GM19452 (cell line): ENCODE data around the gene RIMBP2.

Source experiments
- ATAC-seq: cut with Tn5 transposase; IDR thresholded peaks from one replicate; pipeline ENCODE4 v1.9.1; 2021; ENCODE audit not compliant: unreplicated experiment

The RIMBP2 gene

DNA sequence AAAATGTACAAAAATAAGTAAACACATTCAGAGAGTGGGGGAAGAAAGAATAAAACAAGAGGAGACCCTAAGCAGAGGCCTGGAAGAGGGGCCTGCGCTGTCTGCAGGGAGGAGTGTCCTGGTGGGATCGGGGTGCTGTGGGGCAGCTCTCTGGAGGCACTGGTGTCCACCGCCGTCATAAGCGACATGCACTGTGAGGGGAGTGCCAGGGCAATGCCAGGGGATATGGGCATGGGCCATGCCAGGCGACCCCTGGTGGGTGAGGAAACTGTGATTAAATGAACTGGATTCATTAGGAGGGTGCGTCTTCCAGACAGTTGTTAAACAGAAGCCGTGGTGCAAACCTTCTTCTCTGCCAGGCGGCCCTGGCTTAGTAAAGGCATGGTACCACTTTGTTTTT, 261.8 kb downstream of the RIMBP2 start:
- ATAC-seq: no peak

DNA sequence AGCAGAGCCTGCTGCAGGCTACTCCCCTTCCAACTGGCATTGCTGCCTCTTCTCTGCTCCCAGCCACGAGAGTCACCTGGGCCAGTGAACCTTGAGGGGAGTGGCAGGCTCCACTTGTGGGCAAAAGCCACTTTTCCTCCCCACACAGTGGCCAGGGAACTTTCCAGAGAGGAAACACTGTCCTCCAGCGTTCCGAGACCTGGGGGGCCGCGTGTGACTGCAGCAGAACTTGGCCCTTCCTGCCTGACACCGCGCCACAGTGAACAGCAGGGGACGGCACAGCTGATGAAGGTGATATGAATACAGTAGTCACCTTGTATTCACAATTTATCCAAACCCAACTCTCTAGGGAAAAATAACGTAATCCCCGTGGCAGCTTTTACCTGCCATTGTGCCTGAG, 263.6 kb downstream of the RIMBP2 start:
- ATAC-seq: no peak

DNA sequence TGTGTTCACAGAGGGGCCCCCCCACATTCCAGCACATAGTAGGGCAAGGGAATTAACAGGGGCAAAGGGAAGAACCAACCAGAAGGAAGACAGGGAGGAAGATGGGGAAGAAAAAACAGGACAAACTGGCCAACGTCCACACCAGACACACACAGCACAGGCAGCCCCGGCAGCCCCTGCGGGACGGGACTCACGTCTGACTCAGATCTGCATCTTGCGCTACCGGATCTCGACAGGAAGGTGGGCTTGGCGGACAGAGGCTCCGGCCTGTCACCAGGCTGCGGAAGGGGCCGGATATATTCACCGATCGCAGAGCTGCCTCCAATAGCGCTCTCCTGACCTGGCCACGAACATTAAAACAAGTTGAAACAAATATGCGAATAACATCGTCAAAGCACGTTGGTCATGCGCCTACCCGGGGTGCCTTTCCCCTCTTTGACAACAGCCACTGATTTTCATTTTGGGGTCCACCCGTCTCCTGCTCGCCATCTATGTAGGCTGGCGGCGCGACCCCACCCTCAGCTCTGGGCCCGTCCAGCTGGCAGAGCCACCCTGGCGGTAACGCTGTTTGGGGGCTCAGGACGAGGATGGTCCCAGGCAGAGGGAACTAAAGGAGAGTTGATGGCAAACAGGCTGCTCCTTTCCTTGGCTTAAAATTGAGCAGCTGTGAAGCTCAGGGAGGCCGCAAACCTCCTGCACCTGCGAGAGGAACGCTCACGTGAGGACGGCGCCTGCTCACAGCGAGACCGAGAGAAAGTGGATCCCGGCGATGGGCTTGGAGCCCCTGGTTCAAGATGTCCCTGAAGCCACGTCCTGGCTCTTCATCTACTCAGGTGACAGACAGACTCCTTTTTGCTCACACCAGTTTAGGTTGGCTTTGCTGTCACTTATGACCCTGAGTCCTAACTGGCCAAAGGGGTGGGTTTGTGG, 264.8 kb downstream of the RIMBP2 start:
- ATAC-seq: no peak

DNA sequence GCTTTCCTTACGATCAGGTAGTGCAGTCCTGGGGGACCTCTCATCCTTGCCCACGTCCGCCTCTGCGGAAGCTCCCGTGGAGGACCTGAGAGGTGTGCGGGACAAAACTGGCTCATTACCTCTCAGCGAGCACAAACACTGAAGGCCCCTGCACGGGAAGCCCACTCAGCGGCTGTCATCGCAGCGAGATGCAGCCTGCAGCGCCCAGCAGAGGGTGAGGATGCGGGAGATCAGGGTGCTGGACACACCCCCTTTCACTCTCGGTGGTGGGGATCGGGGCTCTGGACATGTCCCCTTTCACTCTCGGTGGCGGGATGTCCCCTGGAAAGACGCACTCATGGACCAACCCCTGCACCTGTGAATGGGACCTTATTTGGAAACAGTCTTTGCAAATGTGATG, 266.8 kb downstream of the RIMBP2 start:
- ATAC-seq: no peak

DNA sequence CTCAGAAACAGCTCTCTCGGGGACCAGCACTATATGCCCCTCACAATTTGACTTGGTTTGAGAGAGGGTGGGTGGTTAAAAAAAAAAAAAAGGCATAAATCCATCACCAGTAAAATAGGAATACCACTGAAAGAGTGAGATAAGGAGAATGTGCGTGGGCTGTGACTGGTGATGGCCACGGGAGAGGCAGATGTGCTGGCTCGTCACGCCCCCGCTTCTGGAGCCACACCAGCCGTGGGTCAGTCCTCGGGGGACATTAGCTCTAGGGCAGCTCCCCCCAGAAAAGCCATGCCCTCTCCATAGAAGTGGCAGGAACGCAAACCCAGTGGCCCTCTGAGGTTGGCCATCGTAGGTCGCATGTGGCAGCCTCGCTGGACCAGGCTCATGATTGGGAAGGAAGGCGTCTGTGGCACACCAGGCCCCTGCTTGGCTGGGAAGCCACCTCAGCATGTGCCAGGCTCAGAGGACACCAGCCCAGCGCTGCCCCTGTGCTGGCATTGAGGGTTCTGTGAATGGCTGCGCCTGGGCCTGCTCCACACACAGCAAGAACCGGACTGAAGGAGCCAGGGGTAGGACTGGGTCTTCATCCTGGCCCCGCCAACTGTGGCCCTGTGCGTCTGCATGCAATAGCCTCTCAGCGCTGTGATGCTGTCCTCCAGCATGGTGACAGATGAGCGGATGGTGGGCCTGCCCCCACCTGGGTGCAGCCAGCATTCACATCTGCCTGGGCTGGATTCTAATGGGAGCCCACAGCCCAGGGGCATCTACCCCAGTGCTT, 267.9 kb downstream of the RIMBP2 start:
- ATAC-seq: no peak

DNA sequence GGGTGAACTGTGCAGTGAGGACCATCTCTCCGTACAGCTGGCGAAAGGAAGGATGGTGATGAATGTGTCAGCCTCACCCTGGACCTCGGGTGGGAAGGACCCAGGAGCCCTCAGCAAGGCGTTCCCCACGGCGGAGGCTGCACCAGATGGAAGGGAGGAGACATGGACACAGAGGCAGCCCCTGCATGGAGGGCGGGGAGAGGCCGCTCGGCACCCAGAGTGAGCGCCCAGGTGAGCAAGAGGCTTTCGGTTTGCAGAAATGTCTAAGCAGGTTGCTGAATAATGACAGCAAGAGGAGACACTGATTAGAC, 268.5 kb downstream of the RIMBP2 start:
- ATAC-seq: no peak

DNA sequence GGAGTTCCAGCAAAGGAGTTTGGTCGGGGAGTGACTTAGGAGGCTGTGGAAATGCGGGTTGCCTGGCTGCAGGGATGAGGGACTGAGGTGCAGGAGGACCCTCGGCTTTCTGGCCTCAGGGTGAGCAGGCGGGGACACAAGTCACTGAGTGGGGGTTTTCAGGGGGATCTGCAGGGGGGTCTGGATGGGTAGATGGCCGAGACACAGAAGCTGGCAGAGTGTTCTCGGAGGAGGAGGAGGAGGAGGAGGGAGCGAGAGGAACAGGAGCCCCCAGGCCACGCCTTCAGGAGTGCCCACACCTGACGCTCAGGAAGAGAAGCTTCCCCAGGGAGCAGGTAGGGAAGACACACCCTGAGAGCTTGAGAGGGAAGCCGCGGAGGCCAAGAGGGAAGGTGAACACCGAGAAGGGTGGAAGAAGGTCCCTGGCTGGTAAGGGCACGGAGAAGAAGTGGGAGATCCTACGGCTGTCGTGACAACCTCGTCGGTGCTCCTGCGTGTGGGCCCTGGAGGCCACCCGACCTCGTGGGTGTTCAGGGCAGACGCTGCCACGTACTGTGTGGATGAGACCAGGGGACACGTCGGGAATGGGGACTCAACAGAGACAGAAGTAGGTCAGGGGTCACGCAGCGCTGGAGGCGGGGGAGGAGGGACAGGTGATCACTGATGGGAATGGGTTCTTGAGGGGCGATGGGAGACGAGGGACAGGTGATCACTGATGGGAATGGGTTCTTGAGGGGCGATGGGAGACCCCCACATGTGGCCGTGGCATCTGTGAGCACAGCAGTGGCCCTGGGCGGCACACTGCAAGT, 269.0 kb downstream of the RIMBP2 start:
- no peak for ATAC-seq

DNA sequence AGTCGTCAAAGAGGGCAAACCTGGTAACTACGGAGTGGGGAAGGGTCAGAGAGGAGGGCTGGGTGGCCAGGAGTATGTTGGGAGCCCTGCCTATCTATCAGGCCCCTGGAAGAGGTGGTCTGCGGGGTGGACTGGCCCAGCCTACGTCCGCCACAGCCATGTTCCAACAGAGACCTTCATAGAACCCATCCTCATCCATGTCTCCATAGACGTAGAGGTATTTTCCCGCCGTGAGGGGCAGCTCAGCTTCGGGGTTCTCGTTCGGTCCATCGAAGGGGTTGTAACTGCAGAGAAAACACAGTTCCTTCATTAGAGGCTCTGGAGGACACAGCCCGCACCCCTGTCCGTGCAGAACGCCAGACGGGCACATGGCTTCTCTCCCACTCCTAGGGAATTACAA, 271.1 kb downstream of the RIMBP2 start:
- ATAC-seq: no peak

DNA sequence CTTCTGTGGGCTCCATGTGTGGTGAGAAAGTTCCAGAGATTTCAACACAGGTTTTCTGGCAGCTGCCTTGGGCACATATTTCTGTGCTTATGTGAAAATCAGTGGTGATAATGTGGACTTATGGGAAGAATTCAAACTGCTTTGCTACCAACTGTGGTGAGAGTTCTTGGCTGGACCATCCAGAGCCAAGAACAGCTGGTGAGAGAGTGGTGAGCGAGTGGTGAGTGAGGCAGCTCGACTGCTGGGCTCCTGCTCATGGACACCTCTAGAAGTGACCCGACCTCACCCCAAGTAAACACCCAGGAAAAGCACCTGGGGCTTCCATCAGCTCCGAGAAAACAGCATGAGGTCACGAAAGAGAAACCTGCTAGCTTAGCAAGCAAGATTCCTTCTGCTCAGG, 272.0 kb downstream of the RIMBP2 start:
- ATAC-seq: no peak

DNA sequence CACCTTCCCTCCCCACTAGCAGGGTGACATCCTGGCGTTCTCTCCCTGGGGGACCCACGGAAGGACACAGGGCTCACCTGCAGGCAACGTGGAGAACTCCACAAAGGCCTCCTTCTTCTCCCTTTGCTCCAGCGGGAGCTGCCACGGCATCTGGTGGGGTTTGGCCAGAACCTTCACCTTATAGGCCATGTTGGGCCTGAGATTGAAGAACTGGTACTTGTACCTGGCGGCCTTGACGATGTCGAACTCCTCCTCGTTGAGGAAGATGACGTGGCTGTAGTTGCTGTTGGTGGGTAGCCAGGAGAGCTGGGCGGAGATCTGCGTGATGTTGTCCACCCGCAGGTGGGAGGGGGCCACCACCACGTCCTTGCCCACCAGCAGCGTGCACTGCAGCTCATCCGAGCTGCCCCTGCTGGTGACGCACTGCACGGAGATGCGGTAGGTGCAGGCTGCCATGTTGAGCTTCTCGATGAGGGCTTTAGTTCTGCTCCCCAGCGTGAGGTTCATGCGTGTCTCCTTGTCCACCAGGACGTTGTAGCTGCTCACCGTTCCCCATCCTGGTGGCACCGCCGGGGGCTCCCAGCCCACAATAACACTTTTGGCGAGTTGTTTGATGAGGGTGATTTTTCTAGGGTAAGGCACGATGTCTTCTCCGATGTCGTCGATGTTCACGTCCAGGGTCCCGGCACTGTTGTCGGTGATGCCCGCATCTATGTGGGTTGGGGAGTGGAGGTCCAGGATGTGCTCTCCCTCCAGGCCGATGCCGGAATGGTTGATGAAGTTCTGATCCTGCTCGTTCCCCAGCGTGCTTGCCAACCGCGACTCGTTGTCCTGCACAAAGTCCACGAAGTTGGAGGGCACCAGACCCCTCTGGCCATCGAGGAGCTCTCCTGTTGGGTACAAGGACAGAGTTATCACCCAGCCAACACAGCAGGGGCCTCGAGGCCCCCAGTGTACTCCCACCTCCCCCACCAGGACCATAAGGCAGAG, 274.0 kb downstream of the RIMBP2 start:
- ATAC-seq: no peak

DNA sequence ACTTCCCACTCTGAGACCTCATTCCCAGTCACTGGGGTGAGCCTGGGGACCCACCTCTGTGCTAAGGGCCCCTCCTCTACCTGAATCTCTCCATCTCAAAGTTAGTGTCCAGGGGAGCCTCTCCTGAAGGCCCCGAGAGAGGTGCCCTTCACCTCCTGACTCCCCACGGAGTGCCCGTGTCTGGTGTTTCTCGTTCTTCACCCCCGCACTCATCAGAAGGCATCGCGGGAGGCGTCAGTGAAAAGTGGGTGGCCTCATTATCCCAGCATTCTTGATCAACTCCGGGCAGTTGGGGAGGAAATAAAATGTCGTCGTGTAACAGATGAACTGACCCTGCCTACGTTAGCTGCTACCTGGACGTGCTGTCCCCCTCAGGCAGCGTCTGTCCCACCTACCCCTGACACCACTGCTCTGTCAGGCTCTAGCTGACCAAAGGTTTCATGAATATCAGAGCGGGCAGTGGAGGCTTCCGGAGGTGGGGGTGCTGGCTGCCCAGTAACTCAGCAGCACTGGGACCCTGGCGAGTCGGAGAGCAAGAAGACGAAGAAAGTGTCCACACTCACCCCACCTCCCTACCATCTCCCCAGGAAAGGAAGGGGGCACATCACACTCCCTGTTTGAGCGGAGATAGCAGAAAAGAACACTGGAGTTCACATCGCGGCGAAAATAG, 275.6 kb downstream of the RIMBP2 start:
- ATAC-seq: no peak

DNA sequence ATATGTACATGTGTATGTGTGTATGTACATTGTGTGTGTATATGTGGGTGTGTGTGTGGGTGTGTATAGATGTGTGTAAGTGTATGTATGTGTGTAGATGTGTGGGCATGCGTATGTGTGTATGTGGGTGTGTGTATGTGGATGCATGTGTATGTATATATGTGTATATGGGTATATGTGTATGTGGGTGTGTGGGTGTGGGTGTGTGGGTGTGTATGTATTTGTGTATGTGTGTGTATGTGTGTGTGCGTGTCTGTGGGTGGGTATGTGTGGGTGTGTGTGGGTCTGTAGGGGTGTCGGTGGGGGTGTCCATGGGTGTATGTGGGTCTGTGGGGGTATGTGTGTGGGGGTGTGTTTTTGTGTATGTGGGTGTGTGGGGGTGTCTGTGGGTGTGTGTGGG, 276.8 kb downstream of the RIMBP2 start:
- no peak for ATAC-seq

DNA sequence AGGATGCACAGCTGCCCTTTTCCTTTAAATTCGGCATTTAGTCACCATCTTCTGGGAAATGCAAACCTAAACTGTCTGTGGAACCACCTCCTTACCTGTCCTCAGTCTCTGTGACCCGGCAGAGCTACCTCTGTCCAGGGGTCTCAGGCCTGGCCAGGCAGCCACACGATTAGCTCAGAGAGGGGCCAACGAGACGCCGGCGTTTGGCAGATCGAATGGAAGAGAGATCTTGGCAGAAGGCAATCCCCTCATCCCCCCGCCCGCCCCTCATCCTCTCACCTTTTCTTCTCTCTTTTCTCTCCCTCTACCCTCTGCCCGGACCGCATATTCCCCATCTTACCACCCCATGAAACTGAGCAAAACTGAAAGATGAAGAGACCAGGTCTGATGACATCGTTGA, 277.4 kb downstream of the RIMBP2 start:
- no peak for ATAC-seq

DNA sequence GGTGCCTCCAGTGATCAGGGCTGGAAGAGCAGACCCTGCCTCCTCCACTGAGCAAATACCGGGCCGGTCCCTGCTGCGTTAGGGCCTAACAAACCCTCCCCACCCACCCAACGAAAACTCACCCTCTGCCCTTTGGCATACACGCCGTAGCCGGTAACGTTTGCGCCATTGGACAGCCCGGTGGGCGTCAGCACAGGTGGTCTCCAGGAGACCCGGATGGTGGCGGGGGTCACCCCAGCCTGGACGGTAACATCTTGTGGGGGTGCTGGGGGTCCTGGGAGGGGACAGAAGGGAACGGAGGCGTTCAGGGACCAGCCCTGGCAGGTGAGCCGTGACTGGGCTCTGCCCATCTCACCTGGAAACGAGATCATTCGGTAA, 277.9 kb downstream of the RIMBP2 start:
- no peak for ATAC-seq

DNA sequence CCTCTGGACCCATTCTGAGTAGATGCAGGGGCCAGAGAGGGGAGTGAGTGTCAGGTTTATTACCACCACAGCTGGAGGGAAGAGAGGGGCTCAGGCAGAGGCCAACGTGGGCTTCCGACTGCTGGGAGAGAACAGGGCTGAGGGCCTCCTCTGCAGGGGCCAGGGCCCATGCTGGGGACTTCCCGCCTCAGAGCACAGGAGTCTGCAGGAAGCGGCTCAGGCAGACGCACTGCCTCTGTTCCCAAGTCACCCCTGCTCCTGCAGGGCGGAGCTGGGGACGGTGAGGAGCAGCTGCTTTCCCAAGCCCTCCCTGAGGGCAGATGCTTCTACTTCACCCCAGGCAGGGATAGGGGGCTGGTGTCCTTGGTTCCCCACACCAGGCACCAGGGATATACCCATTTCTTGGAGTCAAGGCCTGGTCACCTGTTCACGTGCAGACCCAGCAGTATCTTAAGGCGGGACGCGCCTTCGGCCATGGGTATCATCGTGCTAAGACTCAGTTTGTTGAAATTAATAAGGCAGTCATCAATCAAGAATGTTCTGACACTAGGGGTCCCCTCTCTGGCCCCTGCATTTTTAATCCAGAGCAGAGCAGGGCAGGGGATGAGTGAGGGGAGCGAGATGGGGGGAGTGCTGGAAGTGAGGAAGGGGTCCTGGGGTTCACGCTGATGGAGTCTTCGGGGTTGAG, 278.4 kb downstream of the RIMBP2 start:
- ATAC-seq: no peak

DNA sequence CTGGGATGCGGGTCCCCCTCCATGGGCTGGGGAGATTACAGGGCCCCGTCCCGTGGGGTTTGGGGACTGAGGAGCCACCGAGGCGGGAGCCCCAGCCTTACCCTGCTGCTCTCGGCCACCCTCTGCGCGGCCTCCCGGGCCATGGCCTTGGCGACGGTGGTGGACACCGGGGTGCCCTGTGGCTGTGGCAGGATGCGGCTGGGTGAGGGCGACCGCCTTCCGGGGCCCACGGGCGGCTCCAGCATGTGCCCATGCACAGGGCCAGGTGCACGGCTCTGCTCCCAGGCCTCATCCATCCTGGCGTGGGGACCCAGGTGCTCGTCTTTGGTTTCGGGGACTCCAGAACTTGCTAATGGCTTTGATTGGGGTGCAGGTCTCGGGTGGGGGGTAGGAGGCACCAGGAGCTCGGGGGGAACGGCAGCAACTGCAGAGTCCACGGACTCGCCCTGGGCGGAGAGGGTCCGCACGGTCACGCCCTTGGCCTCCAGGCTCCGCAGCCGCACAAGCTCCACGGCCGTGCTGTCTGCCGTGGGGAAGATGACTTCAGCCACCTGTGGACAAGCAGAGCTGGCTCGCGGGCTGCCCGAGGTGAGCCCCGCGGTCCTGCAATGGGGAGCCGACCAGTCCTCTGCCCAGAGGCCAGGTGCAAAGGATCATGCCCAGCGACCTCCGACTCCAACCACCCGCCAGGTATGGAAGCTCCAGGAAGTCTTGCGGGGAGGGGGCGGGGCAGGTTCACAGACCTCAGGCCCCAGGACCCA, 279.2 kb downstream of the RIMBP2 start:
- no peak for ATAC-seq

DNA sequence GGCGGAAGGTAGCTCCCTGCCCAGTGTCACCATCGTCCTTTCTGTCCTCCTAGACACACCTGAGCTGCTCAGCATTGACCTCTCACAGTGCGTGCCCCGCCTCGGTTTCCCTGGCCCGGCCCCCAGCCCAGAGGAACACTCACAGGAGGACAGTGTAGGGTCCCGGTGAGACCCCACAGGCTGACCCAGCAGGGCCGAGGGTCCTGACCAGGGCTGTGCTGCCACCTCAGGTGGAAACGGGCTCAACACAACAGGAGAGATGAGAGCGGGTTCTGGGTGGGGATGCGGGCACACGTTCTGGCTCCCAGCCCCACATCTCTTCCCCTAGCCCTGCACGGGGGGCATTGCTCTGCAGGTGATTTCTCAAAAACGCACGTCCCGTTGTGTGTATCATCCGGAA, 280.3 kb downstream of the RIMBP2 start:
- ATAC-seq: no peak

DNA sequence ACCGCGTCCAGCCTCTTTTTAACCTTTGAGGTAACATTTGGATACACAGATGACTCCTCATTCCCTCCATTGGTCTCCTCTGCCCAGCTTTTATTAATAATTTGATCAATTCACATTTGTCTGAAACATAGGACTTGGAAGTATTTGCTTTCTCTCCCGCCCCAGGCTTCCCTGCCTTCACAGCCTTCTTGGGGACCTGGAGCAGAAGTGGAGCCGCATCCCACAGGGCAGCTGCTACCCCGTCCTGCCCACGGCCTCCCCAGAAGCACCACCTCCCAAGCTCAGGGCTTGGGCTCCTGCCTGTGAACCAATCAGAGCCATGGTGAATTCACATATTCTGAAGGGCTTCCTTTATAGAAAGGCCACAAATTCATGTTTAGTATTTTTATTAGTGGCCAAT, 280.8 kb downstream of the RIMBP2 start:
- ATAC-seq: no peak

DNA sequence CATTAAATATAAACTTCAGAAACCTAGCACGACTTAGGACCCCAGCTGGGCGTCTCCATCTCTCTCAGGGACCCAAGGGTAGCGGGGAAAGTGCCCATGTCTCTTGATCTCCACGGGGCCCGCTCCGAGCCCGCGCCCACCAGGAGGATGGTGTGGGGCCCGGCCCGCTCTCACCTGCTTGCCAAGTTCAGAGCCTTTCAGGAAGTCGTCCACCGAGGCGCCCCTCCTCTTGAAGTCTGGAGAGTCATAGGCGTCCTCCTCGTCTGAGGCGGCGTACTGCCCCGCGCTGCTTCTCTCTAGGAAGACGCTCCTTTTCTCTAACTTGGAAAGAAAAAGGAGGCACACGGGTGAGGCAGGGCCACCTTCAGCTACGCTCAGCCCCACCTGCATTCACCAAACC, 281.5 kb downstream of the RIMBP2 start:
- no peak for ATAC-seq
